Ascending aorta (tissue), 2 donors: ENCODE measurements around the gene FAM83F. TPM values are rescaled to one million over a fixed set of nuclear protein-coding genes. Genes with fewer than 3 reads are reported as not detected.
"Not testable (repeated sequence)": the region's sequence is repeated elsewhere in the genome, so short reads cannot be mapped to it uniquely, and the experiment has no call there.

Source experiments
- DNase-seq, 2 donors: peaks; one replicate each; pipeline ENCODE4 v3.0.0-alpha.2; 2019; ENCODE audit warnings: low spot score in 2 of 2
- H3K27ac ChIP-seq, 2 donors: fragments of 200-600 bp; sonication (generic); one replicate each; pipeline ENCODE4 v1.5.1; 2016 to 2017; ENCODE audit warnings: mild to moderate bottlenecking in 1 of 2
- H3K27me3 ChIP-seq: fragments of 200-600 bp; sonication (generic); one replicate; pipeline ENCODE4 v1.5.1; 2017
- H3K36me3 ChIP-seq, 2 donors: fragments of 200-600 bp; sonication (generic); one replicate each; pipeline ENCODE4 v1.5.1; 2016
- H3K4me1 ChIP-seq, 2 donors: fragments of 200-600 bp; sonication (generic); one replicate each; pipeline ENCODE4 v1.5.1; 2016 to 2017; ENCODE audit warnings: mild to moderate bottlenecking in 1 of 2
- H3K4me3 ChIP-seq, 2 donors: fragments of 200-600 bp; sonication (generic); one replicate each; pipeline ENCODE4 v1.5.1; 2016 to 2017; ENCODE audit warnings: mild to moderate bottlenecking in 1 of 2
- H3K9me3 ChIP-seq, 2 donors: fragments of 200-600 bp; sonication (generic); one replicate each; pipeline ENCODE4 v1.5.1; 2016
- intact Hi-C: fragments of 100-400 bp; cut with DNase I; formaldehyde crosslinking; loops from one replicate; pipeline ENCODE4 v1.15.1; 2023
- total RNA-seq: library from RNA; depleted of rRNA; stranded (reverse); fragments of >200 nt; gene quantifications from one replicate; pipeline ENCODE4 v1.1.0, GENCODE V29; 2016
- TF ChIP-seq, protein P1 (sequence below), 3 experiments: fragments of 200-600 bp in 2 of 3; fragments of 450-650 bp in 1 of 3; sonication (generic) in 2 of 3; IDR thresholded peaks; one replicate each; pipeline ENCODE4 v1.5.1; 2016 to 2019; ENCODE audit warnings: antibody characterized with exemption in 3 of 3, mild to moderate bottlenecking in 1 of 3, moderate library complexity in 1 of 3

FAM83F gene
- not detected for total RNA-seq

DNA sequence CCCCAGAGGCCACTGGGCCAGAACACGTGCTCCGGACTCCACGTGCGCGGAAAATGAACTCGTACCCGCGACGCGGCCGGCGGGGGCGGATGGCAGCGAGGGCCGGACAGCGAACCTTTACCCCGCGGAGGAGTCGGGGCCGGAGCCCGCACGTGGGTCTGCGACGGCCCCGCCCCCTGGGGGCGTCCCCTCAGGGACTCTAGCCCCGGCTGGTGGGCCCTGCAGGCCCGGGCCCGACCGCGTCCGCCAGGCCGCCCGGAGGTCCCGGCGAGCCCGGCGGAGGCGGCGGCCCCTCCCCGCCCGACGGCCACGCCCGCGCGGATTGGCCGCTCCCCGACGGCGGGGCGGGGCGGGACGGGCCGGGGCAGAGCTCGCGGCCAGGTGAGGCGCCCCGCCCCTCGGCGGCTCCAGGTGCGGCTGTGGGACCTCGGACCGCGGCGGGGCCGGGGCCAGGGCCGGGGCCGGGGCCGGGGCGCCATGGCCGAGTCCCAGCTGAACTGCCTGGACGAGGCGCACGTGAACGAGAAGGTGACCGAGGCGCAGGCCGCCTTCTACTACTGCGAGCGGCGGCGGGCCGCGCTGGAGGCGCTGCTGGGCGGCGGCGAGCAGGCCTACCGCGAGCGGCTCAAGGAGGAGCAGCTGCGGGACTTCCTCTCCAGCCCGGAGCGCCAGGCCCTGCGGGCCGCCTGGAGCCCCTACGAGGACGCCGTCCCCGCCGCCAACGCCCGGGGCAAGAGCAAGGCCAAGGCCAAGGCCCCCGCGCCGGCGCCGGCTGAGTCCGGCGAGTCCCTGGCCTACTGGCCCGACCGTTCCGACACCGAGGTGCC is at the start of gene FAM83F:
TSS of gene FAM83F (plus strand) at position 389 of the 827 bp plus-strand sequence. CDS start at position 478, 89 bp downstream.
- no peaks in the 10 kb centered on the region for H3K36me3 ChIP-seq
- TF ChIP-seq, protein P1, sequence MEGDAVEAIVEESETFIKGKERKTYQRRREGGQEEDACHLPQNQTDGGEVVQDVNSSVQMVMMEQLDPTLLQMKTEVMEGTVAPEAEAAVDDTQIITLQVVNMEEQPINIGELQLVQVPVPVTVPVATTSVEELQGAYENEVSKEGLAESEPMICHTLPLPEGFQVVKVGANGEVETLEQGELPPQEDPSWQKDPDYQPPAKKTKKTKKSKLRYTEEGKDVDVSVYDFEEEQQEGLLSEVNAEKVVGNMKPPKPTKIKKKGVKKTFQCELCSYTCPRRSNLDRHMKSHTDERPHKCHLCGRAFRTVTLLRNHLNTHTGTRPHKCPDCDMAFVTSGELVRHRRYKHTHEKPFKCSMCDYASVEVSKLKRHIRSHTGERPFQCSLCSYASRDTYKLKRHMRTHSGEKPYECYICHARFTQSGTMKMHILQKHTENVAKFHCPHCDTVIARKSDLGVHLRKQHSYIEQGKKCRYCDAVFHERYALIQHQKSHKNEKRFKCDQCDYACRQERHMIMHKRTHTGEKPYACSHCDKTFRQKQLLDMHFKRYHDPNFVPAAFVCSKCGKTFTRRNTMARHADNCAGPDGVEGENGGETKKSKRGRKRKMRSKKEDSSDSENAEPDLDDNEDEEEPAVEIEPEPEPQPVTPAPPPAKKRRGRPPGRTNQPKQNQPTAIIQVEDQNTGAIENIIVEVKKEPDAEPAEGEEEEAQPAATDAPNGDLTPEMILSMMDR (IDR thresholded peaks at IDR 0.05) = no peak
- peaks cover 15% of the 10 kb centered on the region for H3K27me3 ChIP-seq
- no peak within 1 kb of the TSS for H3K27ac ChIP-seq
- H3K4me1 ChIP-seq = peaks cover 0 to 2% of the 10 kb centered on the region in 2 donors
- H3K4me3 ChIP-seq = peak within 1 kb of the TSS; percentile 11 to 40
- no peak for DNase-seq
- H3K9me3 ChIP-seq = no peaks in the 10 kb centered on the region
- intact Hi-C loops = no loop called here

DNA sequence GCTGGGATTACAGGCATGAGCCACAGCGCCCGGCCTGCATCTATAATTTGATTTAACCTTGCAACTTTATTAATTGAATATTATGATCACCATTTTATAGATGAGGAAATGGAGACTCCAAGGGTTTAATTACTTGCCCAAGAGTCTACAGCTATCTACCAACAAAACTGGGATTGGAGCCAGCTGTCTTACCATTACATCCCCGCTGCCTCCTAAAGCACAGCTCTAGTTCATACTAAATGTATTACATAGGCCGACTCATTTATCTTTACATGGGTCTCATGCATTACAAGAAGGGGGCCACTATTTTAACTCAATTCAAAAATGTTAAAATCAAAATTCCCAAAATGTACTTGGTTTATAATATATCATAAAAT is 48.6 kb upstream of the FAM83F start:
- Histone ChIP-seq H3K27ac (no peak overlapping the region), H3K9me3 (no peaks in the 10 kb centered on the region), H3K4me1 (no peaks in the 10 kb centered on the region), H3K36me3 (no peaks in the 10 kb centered on the region), H3K27me3 (no peaks in the 10 kb centered on the region), H3K4me3 (no peak overlapping the region)
- intact Hi-C loops = no loop called here
- no peak for DNase-seq
- TF ChIP-seq, protein P1 (IDR thresholded peaks at IDR 0.05) = no peak

DNA sequence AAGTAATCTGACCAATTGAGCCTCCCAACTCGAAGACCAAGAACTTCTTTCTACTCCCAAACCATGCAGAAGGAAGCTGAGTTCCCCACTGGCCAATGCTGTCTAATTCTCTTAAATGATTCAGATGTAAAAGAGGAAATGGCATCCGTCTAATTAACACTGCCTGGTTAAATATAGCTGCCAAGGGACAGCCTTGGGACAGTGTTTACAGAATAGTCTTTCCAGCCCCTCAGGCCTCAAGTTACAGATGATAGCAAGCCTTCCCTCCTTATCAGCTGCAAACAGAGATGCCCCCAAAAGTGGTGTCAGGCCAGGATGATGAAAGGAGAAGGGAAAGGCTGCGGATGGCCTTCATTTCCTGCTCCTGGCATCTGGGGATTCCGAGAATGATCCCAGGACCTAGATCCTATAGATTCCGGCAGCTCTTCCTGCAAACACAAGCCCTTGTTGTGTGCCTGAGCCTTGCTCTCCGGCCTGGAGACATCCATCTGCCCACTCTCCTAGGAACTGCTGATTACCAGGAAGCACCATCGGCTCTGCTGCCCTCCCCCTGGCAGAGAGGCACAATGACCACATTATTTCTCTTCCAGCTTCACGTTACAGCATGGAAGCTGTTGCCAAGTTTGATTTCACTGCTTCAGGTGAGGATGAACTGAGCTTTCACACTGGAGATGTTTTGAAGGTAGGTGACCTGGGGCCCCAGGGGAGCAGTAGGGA is 48.1 kb upstream of the FAM83F start:
- TF ChIP-seq, protein P1 (IDR thresholded peaks at IDR 0.05) = no peak
- Histone ChIP-seq H3K4me3 (no peak overlapping the region), H3K4me1 (no peaks in the 10 kb centered on the region), H3K9me3 (no peaks in the 10 kb centered on the region), H3K36me3 (no peaks in the 10 kb centered on the region), H3K27ac (no peak overlapping the region), H3K27me3 (no peaks in the 10 kb centered on the region)
- no peak for DNase-seq
- intact Hi-C loops = no loop called here

DNA sequence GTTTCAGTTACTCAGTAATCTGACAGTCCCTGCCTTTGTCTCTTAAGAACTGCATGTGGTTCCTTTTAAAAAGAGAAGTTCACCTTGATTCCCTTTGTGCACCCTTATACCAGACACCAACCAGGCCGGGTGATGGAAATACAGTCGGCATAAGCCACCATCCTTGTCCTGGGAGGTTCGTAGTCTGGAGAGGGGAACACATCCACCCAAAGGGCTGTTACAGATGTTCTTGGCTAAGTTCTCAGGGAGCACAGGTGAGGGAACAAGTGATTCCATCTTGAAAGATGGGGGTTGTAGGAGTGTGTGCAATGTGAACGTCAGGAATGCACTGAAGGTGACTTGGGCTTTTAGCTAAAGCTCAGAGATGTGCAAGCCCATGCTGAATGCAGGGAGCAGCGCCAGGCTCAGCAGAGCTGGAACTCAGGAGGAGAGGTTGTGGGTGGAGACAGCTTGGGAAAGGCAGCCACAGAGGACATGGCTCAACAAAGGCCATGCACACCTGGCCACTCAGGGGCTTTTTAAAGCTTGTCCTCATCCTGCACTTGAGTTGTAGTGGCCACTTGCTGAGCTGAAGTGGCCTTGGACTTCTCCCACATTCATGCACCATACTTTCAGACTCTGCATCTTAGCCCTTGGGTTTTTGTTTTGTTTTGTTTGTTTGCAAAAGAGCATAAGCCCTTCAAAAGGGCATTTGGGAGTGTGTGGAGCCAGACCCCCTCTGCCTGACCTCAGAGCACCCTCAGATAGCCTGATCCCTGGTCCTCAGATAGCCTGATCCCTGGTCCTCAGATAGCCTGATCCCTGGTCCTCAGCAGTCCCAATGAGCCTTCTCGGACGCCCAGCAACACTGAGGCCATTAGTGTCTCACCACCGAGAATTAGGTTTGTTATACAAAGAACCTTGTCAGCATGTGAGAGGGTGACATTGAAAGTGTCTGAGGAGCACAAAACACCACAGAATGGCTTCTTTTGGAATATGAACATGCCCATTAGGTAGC is 47.2 kb upstream of the FAM83F start:
- Histone ChIP-seq H3K4me1 (no peaks in the 10 kb centered on the region), H3K4me3 (no peak overlapping the region), H3K9me3 (no peaks in the 10 kb centered on the region), H3K27me3 (no peaks in the 10 kb centered on the region), H3K36me3 (no peaks in the 10 kb centered on the region), H3K27ac (no peak overlapping the region)
- no peak for DNase-seq
- intact Hi-C loops = no loop called here
- TF ChIP-seq, protein P1 (IDR thresholded peaks at IDR 0.05) = no peak

DNA sequence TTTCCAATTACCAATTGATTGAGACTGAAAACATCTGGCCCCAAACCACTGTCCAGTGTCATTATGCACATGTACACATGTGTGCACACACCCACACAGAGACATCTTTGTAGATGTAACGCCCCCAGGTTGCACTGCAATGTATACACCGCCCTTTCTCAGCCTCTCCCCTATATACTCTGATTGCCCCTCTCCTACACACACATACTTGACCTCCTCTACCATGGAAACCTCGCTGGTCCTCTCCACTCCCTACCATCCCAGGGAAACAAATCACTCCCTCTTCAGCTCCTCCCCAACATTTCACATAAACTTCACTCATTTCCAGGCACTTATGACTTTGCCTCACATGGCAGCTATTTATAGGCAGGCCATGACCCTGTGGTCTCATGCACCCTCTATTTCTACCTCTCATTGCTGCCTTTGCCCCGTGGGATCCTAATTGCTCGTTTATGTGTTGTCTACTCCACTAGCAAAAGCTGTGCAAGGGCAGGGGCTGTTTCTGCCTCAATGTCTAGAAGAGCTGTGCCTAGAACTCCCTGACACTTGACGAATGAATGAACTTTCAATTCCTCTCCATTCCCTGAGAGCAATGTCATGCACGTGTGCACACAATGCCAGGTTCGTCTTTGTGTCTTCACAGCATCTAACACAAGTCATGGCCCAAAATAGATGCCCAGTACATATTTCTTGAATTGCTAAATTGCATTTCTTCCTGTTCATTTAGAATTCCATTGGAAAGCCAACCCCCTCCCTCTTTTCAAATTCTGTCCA is 44.6 kb upstream of the FAM83F start:
- H3K4me3 ChIP-seq = no peak overlapping the region
- no peaks in the 10 kb centered on the region for H3K36me3 ChIP-seq
- H3K27me3 ChIP-seq = no peaks in the 10 kb centered on the region
- TF ChIP-seq, protein P1 (IDR thresholded peaks at IDR 0.05) = no peak
- no peak overlapping the region for H3K27ac ChIP-seq
- no peaks in the 10 kb centered on the region for H3K9me3 ChIP-seq
- no peaks in the 10 kb centered on the region for H3K4me1 ChIP-seq
- DNase-seq = no peak
- intact Hi-C loops = no loop called here

DNA sequence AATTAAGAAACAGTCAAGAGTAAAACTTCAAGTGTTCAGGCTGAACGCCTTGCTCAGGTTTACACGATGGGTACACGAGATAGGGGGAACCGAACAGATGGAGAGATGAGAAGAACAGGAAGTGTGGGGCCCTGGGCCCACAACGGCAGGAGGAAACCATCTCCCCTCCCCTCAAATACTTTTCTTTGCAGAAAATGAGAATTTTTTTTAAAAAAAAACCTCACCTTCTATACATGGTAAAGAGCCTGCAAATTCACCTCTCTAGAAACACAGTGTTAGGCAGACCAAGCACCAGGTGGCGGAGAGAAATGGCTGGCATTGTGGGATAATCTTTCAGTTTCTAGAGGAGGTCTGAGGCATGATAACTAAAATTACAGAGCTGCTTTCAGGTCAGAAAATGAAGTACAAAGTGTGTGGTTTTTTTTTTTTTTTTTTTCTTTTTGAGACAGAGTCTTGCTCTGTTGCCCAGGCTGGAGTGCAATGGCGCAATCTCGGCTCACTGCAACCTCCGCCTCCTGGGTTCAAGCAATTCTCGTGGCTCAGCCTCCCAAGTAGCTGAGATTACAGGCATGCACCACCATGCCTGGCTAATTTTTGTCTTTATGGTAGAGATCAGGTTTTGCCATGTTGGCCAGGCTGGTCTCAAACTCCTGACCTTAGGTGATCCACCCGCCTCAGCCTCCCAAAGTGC is 43.0 kb upstream of the FAM83F start:
- intact Hi-C loops, H3K9me3 ChIP-seq, H3K27ac ChIP-seq, H3K27me3 ChIP-seq, H3K4me1 ChIP-seq, H3K4me3 ChIP-seq, H3K36me3 ChIP-seq: not testable (repeated sequence)
- DNase-seq = peak in 1 of 2 donors; percentile 30
